SK-N-SH (cell line): ENCODE data around the gene ENHO.

ENCODE experiments used
- CHD2 ChIP-seq: fragments of 150-350 bp; IDR thresholded peaks from 2 replicates; pipeline ENCODE4 v1.6.1; 2018; ENCODE audit warnings: low read length; ENCODE audit not compliant: partially characterized antibody
- MEF2A ChIP-seq: IDR thresholded peaks from 2 replicates; pipeline ENCODE4 v1.4.0; 2012; ENCODE audit warnings: low read depth, borderline replicate concordance
- NRF1 ChIP-seq: IDR thresholded peaks from 2 replicates; pipeline ENCODE4 v1.6.1; 2012; ENCODE audit warnings: low read depth, mild to moderate bottlenecking, low read length
- POLR2AphosphoS5 ChIP-seq: IDR thresholded peaks from 2 replicates; pipeline ENCODE4 v1.6.1; 2012; ENCODE audit warnings: low read depth, low read length
- TAF1 ChIP-seq: IDR thresholded peaks from 2 replicates; pipeline ENCODE4 v1.6.1; 2012; ENCODE audit warnings: low read depth, mild to moderate bottlenecking, low read length, moderate library complexity, borderline replicate concordance
- TEAD4 ChIP-seq: IDR thresholded peaks from 2 replicates; pipeline ENCODE4 v1.4.0; 2012; ENCODE audit warnings: mild to moderate bottlenecking, borderline replicate concordance; ENCODE audit not compliant: insufficient read depth
- TF ChIP-seq, protein P1 (sequence below): IDR thresholded peaks from 2 replicates; pipeline ENCODE4 v1.4.0; 2012; ENCODE audit warnings: low read depth, borderline replicate concordance
- TF ChIP-seq, protein P2 (sequence below): fragments of 200-600 bp; sonication (generic); IDR thresholded peaks from 2 replicates; pipeline ENCODE4 v1.6.1; 2017; ENCODE audit warnings: antibody characterized with exemption, mild to moderate bottlenecking, moderate library complexity
- TF ChIP-seq, protein P3 (sequence below): IDR thresholded peaks from 2 replicates; pipeline ENCODE4 v1.6.1; 2012; ENCODE audit warnings: mild to moderate bottlenecking, low read depth, low read length, moderate library complexity

DNA sequence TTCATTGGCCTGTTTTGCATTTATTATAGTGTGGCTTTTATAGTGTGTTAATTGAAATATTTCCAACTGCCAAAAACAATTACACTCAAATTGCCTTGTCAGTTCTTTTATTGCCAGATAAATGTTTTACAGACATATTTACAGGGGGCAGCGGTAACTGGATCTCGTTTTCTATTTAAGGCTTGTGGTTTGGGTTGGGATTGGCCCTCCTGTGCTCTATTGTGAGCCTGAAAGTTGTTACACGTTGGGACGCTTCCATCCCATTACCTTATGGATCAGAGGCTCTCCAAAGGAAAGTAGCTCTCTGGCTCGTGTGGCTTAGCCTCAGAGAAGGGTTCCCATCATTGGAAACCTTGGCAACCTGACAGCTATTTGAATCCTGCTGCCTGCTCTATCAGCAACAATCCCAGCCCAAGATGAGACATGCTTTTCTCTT lies 43.3 kb downstream of the ENHO start:
- TF ChIP-seq, protein P1, sequence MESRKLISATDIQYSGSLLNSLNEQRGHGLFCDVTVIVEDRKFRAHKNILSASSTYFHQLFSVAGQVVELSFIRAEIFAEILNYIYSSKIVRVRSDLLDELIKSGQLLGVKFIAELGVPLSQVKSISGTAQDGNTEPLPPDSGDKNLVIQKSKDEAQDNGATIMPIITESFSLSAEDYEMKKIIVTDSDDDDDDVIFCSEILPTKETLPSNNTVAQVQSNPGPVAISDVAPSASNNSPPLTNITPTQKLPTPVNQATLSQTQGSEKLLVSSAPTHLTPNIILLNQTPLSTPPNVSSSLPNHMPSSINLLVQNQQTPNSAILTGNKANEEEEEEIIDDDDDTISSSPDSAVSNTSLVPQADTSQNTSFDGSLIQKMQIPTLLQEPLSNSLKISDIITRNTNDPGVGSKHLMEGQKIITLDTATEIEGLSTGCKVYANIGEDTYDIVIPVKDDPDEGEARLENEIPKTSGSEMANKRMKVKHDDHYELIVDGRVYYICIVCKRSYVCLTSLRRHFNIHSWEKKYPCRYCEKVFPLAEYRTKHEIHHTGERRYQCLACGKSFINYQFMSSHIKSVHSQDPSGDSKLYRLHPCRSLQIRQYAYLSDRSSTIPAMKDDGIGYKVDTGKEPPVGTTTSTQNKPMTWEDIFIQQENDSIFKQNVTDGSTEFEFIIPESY: no peak
- TF ChIP-seq, protein P2, sequence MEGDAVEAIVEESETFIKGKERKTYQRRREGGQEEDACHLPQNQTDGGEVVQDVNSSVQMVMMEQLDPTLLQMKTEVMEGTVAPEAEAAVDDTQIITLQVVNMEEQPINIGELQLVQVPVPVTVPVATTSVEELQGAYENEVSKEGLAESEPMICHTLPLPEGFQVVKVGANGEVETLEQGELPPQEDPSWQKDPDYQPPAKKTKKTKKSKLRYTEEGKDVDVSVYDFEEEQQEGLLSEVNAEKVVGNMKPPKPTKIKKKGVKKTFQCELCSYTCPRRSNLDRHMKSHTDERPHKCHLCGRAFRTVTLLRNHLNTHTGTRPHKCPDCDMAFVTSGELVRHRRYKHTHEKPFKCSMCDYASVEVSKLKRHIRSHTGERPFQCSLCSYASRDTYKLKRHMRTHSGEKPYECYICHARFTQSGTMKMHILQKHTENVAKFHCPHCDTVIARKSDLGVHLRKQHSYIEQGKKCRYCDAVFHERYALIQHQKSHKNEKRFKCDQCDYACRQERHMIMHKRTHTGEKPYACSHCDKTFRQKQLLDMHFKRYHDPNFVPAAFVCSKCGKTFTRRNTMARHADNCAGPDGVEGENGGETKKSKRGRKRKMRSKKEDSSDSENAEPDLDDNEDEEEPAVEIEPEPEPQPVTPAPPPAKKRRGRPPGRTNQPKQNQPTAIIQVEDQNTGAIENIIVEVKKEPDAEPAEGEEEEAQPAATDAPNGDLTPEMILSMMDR: no peak
- TF ChIP-seq, protein P3, sequence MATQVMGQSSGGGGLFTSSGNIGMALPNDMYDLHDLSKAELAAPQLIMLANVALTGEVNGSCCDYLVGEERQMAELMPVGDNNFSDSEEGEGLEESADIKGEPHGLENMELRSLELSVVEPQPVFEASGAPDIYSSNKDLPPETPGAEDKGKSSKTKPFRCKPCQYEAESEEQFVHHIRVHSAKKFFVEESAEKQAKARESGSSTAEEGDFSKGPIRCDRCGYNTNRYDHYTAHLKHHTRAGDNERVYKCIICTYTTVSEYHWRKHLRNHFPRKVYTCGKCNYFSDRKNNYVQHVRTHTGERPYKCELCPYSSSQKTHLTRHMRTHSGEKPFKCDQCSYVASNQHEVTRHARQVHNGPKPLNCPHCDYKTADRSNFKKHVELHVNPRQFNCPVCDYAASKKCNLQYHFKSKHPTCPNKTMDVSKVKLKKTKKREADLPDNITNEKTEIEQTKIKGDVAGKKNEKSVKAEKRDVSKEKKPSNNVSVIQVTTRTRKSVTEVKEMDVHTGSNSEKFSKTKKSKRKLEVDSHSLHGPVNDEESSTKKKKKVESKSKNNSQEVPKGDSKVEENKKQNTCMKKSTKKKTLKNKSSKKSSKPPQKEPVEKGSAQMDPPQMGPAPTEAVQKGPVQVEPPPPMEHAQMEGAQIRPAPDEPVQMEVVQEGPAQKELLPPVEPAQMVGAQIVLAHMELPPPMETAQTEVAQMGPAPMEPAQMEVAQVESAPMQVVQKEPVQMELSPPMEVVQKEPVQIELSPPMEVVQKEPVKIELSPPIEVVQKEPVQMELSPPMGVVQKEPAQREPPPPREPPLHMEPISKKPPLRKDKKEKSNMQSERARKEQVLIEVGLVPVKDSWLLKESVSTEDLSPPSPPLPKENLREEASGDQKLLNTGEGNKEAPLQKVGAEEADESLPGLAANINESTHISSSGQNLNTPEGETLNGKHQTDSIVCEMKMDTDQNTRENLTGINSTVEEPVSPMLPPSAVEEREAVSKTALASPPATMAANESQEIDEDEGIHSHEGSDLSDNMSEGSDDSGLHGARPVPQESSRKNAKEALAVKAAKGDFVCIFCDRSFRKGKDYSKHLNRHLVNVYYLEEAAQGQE: no peak
- TF ChIP-seq POLR2AphosphoS5 (no peak), TAF1 (no peak), TEAD4 (no peak), NRF1 (no peak), MEF2A (no peak), CHD2 (no peak)
